OCI-LY1 (cell line): ENCODE measurements around the gene CD276.
"Not testable (repeated sequence)": the region's sequence is repeated elsewhere in the genome, so short reads cannot be mapped to it uniquely, and the experiment has no call there.

Experiments used
- H2AFZ ChIP-seq: fragments of 200-600 bp; sonication (generic), shearing (Covaris generic); 2 replicates; pipeline ENCODE4 v1.6.0; 2014; ENCODE audit warnings: antibody characterized with exemption, mild to moderate bottlenecking, low read length
- H3F3A ChIP-seq: fragments of 200-600 bp; sonication (generic), shearing (Covaris generic); 2 replicates; pipeline ENCODE4 v1.6.0; 2014; ENCODE audit warnings: mild to moderate bottlenecking, antibody characterized with exemption, low read length, moderate library complexity; ENCODE audit not compliant: insufficient read depth
- H3K27ac ChIP-seq: fragments of 200-600 bp; sonication (generic); 2 replicates; pipeline ENCODE4 v1.5.1; 2014; ENCODE audit warnings: low read length, mixed run types, mild to moderate bottlenecking, low read depth; ENCODE audit not compliant: poor library complexity, severe bottlenecking
- H3K27me3 ChIP-seq: fragments of 200-600 bp; sonication (generic); 2 replicates; pipeline ENCODE4 v1.6.0; 2014; ENCODE audit warnings: antibody characterized with exemption, mild to moderate bottlenecking, low read length, moderate library complexity; ENCODE audit not compliant: insufficient read depth
- H3K36me3 ChIP-seq: fragments of 200-600 bp; sonication (generic); 2 replicates; pipeline ENCODE4 v1.6.1; 2014; ENCODE audit warnings: mild to moderate bottlenecking, antibody characterized with exemption, low read length, moderate library complexity, mixed read lengths; ENCODE audit not compliant: insufficient read depth
- H3K4me1 ChIP-seq: fragments of 200-600 bp; sonication (generic); 2 replicates; pipeline ENCODE4 v1.5.1; 2014; ENCODE audit warnings: mild to moderate bottlenecking, low read length, moderate library complexity; ENCODE audit not compliant: insufficient read depth, severe bottlenecking
- H3K4me2 ChIP-seq: fragments of 200-600 bp; sonication (generic), shearing (Covaris generic); 2 replicates; pipeline ENCODE4 v1.6.1; 2014; ENCODE audit warnings: low read length
- H3K4me3 ChIP-seq: fragments of 200-600 bp; sonication (generic); 2 replicates; pipeline ENCODE4 v1.5.1; 2014; ENCODE audit warnings: low read length, low read depth, mild to moderate bottlenecking, mixed read lengths; ENCODE audit not compliant: poor library complexity, severe bottlenecking
- H3K79me2 ChIP-seq: fragments of 200-600 bp; shearing (Covaris generic); 2 replicates; pipeline ENCODE4 v1.6.1; 2016; ENCODE audit warnings: mixed run types, low read length, mixed read lengths; ENCODE audit not compliant: insufficient read depth
- H3K9ac ChIP-seq: fragments of 200-600 bp; sonication (generic), shearing (Covaris generic); 2 replicates; pipeline ENCODE4 v1.6.1; 2014; ENCODE audit warnings: mild to moderate bottlenecking, low read length, mixed read lengths
- H3K9me2 ChIP-seq: fragments of 200-600 bp; sonication (generic), shearing (Covaris generic); 2 replicates; pipeline ENCODE4 v1.6.1; 2014; ENCODE audit warnings: low read depth, mild to moderate bottlenecking, low read length, mixed read lengths
- H3K9me3 ChIP-seq: fragments of 200-600 bp; shearing (Covaris generic); 2 replicates; pipeline ENCODE4 v1.6.1; 2014; ENCODE audit warnings: low read length, mixed read lengths
- H4K20me1 ChIP-seq: fragments of 200-600 bp; sonication (generic), shearing (Covaris generic); 2 replicates; pipeline ENCODE4 v1.6.0; 2016; ENCODE audit warnings: mild to moderate bottlenecking, low read length; ENCODE audit not compliant: insufficient read depth
- CTCF ChIP-seq: fragments of 200-600 bp; sonication (generic), shearing (Covaris generic); IDR thresholded peaks from 2 replicates; pipeline ENCODE4 v1.5.1; 2017; ENCODE audit warnings: mild to moderate bottlenecking, antibody characterized with exemption, low read length, moderate library complexity, mixed read lengths
- EZH2 ChIP-seq: fragments of 200-600 bp; sonication (generic), shearing (Covaris generic); IDR thresholded peaks from 2 replicates; pipeline ENCODE4 v1.8.0; 2017; ENCODE audit warnings: borderline replicate concordance, mixed run types, mild to moderate bottlenecking, antibody characterized with exemption, low read length, moderate library complexity, mixed read lengths

CD276 gene

GRCh38 chr15:73724212-73724611 is 40.0 kb downstream of the CD276 start:
- H3K27me3 ChIP-seq = no peaks in the 10 kb centered on the region
- no peak overlapping the region for H3K4me2 ChIP-seq
- H2AFZ ChIP-seq = no peak overlapping the region
- no peak overlapping the region for H3K9ac ChIP-seq
- no peaks in the 10 kb centered on the region for H3F3A ChIP-seq
- no peaks in the 10 kb centered on the region for H3K36me3 ChIP-seq
- no peak overlapping the region for H3K4me3 ChIP-seq
- H3K9me3 ChIP-seq = no peaks in the 10 kb centered on the region
- H4K20me1 ChIP-seq = no peaks in the 10 kb centered on the region
- no peaks in the 10 kb centered on the region for H3K79me2 ChIP-seq
- no peaks in the 10 kb centered on the region for H3K9me2 ChIP-seq
- H3K27ac ChIP-seq = no peak overlapping the region
- no peaks in the 10 kb centered on the region for H3K4me1 ChIP-seq
- no peak for TF ChIP-seq EZH2

DNA sequence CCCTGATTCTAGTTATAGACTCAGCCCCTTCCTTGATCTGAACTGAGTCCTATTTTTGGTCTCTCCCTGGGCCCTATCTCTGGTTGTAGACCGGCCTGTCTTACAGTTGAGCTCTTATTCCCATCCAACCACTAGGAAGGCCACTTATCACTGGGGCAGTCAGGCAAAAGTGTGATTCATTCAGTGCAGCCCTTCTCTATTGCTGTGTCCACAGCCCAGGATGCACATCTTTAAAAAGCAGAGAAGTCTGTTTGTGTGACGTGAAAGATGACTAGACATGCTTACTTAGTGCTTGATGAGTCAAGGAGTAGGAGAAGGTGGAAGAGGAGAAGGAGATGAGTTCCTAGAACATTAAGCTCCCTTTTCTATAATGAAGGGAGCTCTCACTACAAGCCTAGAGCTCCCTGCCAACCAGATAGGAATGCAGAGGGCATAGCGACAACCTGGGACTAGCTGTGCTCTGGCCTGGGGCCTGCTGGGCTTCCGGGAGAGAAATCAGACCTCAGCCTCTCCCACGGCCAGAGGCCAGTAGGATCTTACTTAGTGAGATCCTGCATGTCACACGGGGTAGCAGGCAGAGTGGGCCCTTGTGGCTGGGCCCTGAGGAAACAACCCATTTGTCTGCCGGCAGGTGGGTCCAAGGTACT is 43.3 kb downstream of the CD276 start:
- no peaks in the 10 kb centered on the region for H3K4me1 ChIP-seq
- no peaks in the 10 kb centered on the region for H3K27me3 ChIP-seq
- H3K9ac ChIP-seq = no peak overlapping the region
- no peak overlapping the region for H3K27ac ChIP-seq
- TF ChIP-seq CTCF = no peak
- no peak for TF ChIP-seq EZH2
- H2AFZ ChIP-seq = no peak overlapping the region
- H3K4me2 ChIP-seq = no peak overlapping the region
- no peaks in the 10 kb centered on the region for H4K20me1 ChIP-seq
- no peaks in the 10 kb centered on the region for H3K36me3 ChIP-seq
- no peaks in the 10 kb centered on the region for H3K79me2 ChIP-seq
- no peaks in the 10 kb centered on the region for H3F3A ChIP-seq
- no peaks in the 10 kb centered on the region for H3K9me3 ChIP-seq
- no peak overlapping the region for H3K4me3 ChIP-seq
- H3K9me2 ChIP-seq = no peaks in the 10 kb centered on the region

- H2AFZ ChIP-seq, H3K79me2 ChIP-seq, H3K9ac ChIP-seq, H3K27ac ChIP-seq, H3K36me3 ChIP-seq, H3K9me2 ChIP-seq, H3K4me3 ChIP-seq, H3K4me2 ChIP-seq, H3K4me1 ChIP-seq, H3K9me3 ChIP-seq, H3K27me3 ChIP-seq, H4K20me1 ChIP-seq, H3F3A ChIP-seq: not testable (repeated sequence)
Measured at GRCh38 chr15:73732051-73732450, 47.9 kb downstream of the CD276 start.

GRCh38 chr15:73732930-73733329 is 48.7 kb downstream of the CD276 start:
- Histone ChIP-seq H3K9me2 (no peaks in the 10 kb centered on the region), H3K9me3 (no peaks in the 10 kb centered on the region), H3F3A (no peaks in the 10 kb centered on the region), H3K4me1 (no peaks in the 10 kb centered on the region), H3K36me3 (no peaks in the 10 kb centered on the region), H3K27ac (no peak overlapping the region), H3K79me2 (no peaks in the 10 kb centered on the region), H3K4me2 (no peak overlapping the region), H4K20me1 (no peaks in the 10 kb centered on the region), H3K9ac (no peak overlapping the region), H3K4me3 (no peak overlapping the region), H2AFZ (no peak overlapping the region), H3K27me3 (no peaks in the 10 kb centered on the region)
- TF ChIP-seq CTCF = no peak
- no peak for TF ChIP-seq EZH2
